ENCODE results near the gene RELT.

- TF ChIP-seq, protein P1, sequence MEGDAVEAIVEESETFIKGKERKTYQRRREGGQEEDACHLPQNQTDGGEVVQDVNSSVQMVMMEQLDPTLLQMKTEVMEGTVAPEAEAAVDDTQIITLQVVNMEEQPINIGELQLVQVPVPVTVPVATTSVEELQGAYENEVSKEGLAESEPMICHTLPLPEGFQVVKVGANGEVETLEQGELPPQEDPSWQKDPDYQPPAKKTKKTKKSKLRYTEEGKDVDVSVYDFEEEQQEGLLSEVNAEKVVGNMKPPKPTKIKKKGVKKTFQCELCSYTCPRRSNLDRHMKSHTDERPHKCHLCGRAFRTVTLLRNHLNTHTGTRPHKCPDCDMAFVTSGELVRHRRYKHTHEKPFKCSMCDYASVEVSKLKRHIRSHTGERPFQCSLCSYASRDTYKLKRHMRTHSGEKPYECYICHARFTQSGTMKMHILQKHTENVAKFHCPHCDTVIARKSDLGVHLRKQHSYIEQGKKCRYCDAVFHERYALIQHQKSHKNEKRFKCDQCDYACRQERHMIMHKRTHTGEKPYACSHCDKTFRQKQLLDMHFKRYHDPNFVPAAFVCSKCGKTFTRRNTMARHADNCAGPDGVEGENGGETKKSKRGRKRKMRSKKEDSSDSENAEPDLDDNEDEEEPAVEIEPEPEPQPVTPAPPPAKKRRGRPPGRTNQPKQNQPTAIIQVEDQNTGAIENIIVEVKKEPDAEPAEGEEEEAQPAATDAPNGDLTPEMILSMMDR (IDR thresholded peaks at IDR 0.05): no peak
- TF ChIP-seq POLR2AphosphoS5 (IDR thresholded peaks at IDR 0.05): no peak
- TF ChIP-seq POLR2A (IDR thresholded peaks at IDR 0.05): no peak
Observed at GRCh38 chr11:73403541-73403940, 27.3 kb downstream of the RELT start.
